Measurements from ENCODE around the gene KRT72.

The KRT72 gene

DNA sequence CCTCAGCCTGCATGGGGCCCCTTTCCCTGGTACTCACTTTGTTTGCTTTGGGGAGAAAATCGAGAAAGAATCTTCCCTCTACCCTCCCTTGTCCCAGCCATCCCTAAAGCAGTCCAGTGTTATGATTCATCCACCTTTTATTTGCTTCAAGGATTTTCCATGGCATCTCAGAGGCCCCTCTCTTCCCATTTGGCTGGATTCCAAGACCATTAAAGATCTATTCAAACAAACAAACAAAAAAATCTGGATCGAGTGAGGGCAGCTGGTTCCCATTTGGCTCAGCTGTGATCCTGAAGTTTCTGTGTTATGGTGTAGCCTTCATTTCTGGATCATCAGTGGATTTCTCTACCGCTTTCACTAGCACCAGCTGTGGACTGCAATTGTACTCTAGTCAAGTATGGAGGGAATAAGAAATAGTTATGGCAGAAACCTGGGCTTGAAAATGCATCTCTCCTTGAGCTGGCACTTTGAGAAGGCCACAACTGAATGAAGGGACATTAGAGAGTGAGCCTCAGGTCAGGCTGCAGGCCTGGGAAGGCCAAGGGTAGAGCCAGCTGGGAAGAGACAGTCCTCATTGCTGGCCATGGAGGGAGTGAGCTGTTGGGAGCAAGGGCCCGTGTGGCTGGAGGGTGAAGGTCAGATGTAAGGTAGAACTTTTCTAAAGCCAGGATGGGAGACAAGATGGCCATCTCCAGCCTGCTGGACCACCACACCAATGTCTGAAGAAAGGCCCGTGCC, 62.0 kb downstream of the KRT72 start:
- peak; percentile 70 for DNase-seq

DNA sequence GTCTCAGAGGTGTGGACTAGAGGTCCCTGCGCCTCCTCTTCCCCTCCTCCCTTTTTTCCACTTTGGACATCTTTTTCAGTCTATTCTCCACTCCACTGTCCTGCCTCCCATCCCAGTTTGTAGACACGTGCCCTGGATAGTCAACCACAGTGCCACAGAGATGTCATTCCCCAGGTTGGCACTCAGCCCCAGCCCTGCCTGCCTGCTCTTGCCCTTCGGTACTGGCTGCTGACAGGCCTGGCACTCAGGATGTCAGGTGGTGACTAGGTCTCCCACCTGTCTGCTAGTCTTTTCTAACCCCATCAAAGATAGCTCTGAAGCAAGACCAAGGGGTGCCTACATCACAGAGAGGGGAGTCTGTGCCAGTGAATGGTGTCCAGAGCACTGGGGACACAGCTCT, 64.2 kb downstream of the KRT72 start:
- no peak for DNase-seq
